ENCODE data around the gene HEXIM1. TPM values are rescaled to one million over a fixed set of nuclear protein-coding genes. Genes with fewer than 3 reads are reported as not detected.
A peak's percentile ranks its signal among the peaks of the same experiment; 100 is the strongest.

The HEXIM1 gene
- total RNA-seq, 1 experiment from 2014 or later = 20.3 TPM

DNA sequence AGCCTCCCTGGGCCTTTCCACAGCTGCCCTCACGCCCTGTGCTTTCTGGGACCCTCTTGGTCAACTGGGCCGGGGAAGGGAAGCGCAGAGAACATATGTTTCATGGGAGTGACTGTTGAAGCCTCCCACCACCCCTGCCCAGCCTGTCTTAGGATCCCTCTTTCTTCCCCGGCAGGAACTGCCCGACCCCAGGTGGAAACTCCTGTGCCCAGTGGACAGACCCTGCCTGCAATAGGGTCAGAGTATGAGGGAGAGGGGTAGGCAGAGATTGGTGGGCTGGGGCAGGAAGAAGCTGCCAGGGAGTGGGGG lies 23.9 kb downstream of the HEXIM1 start:
- H3K4me3 ChIP-seq = peak overlapping the region; percentile 58

DNA sequence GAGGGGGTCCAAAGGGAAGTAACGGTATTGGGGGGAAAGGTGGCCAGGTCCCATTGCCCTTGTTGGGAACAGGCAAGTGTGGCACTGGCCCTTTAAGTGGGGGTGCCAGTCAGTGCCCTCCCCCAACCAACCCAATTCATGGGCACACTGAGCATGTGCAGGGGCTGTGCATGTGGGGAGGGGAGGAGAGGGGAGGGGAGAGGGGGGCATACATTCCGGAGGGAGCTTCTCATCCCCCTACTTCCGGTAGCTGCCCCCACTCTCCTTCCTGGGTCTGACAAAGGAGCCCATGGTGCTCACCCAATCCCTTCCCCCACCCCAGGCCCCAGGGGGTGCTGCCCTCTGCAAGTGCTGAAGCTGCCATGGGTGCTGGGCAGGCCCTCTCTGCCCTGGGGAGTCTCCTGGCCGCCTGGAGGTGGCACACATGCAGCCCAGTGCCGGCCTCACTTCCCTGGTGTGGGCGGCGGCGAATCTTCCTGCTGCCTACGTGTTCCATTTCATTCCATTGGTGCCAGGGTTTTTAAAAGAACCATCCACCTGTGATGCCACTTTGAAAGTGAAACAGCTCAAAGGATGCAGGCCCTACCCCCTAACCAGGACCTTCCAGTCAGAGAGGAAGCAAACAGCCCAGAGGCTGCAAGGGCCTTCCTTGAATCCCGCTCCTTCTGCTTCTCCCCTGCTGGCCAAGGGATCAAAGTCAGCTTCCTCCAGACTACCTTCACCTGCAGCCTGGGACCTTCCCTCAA lies 24.4 kb downstream of the HEXIM1 start:
- Histone ChIP-seq H3K9me3 (no peaks in the 10 kb centered on the region), H3K4me3 (peak overlapping the region; percentile 58), H3K27me3 (no peaks in the 10 kb centered on the region), H3K36me3 (0 out of 2 replicates have a peak, but pooled peaks cover 4% of the 10 kb centered on the region)
- DNase-seq = peak; percentile 99

More for the DNA sequence above, 23.9 kb downstream of the HEXIM1 start:
- Histone ChIP-seq H3K9me3 (no peaks in the 10 kb centered on the region), H3K36me3 (0 out of 2 replicates have a peak, but pooled peaks cover 4% of the 10 kb centered on the region), H3K27me3 (no peaks in the 10 kb centered on the region)
- DNase-seq = no peak

DNA sequence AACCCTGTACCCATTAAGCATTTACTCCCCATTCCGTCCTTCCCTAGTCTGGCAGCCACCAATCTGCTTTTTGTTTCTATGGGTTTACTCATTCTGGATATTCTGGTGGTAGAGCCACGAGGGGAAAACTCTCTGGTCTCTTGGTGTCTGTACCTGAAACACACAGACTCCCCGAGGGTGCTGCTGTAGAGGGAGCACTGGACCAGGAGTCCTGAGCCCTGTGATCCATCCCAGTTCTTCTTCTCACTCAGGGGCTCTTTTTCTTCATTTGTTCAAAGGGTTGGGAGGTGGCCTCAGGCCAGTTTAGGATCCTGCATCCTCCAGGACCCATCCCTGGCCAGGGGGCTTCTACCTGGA lies 27.5 kb downstream of the HEXIM1 start:
- H3K36me3 ChIP-seq = no peaks in the 10 kb centered on the region
- H3K27me3 ChIP-seq = no peaks in the 10 kb centered on the region
- H3K4me3 ChIP-seq = no peak overlapping the region
- H3K9me3 ChIP-seq = no peaks in the 10 kb centered on the region
- no peak for DNase-seq

DNA sequence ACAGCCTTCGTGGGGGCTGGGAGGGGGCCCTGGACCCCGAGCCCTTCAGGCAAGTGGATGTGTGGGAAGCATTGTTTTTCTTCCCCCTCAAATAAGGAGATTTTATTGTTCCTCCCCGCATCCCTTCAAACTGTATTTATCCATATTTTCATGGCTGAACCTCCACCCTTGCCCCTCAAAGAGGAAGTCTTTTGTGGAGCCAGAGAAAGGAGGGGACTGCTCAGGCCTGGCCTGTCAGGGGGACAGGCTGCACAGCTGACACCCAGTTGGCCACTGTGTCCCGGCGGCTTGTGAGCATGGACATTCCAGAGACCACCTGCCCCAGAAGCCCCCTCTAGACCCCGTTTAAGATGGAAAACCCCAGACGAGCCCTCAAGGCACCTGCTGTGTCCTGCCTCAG lies 29.3 kb downstream of the HEXIM1 start:
- Histone ChIP-seq H3K36me3 (no peaks in the 10 kb centered on the region), H3K27me3 (no peaks in the 10 kb centered on the region), H3K9me3 (no peaks in the 10 kb centered on the region), H3K4me3 (no peak overlapping the region)
- no peak for DNase-seq

DNA sequence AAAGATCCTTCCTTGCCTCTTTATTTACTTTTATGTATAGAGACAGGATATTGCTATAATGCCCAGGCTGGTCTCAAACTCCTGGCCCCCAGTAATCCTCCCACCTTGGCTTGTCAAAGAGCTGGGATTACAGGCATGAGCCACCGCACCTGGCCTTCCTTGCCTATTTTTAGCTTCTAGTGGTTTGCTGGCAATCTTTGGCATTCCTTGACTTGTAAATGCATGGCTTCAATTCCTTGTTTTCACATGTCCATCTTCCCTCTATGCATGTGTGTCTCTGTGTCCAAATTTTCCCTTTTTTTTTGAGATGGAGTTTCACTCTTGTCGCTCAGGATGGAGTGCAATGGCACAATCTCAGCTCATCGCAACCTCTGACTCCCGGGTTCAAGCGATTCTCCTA lies 35.9 kb downstream of the HEXIM1 start:
- Histone ChIP-seq H3K27me3 (no peaks in the 10 kb centered on the region), H3K9me3 (no peaks in the 10 kb centered on the region), H3K4me3 (no peak overlapping the region), H3K36me3 (no peaks in the 10 kb centered on the region)
- no peak for DNase-seq

DNA sequence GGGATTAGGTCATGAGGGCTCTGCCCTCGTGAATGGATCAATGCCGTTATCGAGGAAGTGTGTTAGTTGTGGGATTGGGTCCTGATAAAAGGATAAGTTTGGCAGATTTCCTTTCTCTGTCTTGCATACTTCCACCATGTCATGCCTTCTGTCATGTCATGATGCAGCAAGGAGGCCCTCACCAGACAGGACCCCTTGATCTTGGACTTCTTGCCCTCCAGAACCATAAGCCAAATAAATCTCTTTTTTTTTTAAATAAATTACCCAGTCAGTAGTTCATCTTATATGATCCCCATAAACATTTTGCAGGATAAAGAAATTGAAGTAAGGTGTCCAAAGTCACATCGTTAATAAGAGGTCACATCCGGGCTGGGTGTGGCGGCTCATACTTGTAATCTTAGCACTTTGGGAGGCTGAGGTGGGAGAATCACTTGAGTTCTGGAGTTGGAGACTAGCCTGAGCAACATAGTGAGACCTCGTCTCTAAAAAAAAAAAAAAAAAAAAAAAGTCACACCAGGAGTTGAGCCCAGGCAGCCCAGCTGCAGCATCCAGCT lies 38.6 kb downstream of the HEXIM1 start:
- no peaks in the 10 kb centered on the region for H3K27me3 ChIP-seq
- DNase-seq = no peak
- no peaks in the 10 kb centered on the region for H3K9me3 ChIP-seq
- H3K36me3 ChIP-seq = no peaks in the 10 kb centered on the region
- no peak overlapping the region for H3K4me3 ChIP-seq

DNA sequence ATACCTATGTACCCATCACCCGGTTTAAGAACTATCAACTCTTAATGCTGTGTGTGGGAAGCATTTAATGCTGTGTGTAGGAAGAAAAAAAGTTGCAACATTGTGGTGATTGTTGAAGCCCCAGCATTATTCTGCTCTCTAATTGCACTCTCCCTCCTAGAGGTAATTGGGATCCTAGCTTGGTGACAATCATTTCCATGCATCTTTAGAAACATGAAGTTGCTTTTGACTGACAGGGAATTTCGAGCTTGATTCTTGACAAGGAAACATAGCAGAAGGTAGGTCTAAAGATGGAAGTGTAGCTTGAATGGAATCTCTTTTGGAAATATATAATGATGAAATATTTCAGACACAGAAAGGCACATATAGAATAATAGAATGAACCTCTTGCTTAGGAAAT lies 40.7 kb downstream of the HEXIM1 start:
- no peak overlapping the region for H3K4me3 ChIP-seq
- no peaks in the 10 kb centered on the region for H3K9me3 ChIP-seq
- DNase-seq = no peak
- H3K36me3 ChIP-seq = no peaks in the 10 kb centered on the region
- H3K27me3 ChIP-seq = no peaks in the 10 kb centered on the region

DNA sequence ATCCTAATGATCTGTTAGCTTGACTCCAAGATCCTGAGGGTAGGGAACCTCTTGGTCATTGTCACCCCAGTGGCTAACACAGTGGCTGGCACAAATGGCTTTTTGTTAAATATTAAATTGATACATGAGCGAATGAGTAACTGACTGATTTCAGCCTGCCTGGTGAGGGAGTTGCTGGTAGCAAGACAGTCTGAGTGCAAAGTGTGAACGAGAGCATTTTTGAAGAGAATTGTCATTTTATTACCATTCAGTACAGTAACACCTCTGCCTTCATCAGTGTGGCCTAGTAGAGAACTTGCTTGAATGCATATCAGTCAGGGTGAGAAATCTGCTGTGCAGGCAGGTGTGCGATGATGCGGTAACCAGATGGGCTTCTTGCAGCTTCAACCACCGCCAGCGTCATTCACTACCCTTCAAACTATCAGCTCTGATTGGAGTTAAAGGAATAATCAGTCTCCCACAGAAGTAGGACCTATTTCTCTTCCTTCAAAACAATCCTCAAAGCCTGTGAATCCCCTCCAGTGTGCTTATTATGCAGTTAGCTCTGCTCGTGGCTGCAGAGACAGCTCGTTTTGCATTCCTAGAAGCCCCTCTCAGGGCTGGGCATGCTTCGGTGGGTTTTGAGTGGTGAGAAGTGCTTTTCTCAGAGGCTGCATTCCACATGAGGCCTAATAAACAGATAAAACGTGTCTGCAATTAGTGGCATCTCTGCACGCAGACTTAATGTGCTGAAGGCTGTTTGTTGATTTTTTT lies 42.4 kb downstream of the HEXIM1 start:
- Histone ChIP-seq H3K36me3 (no peaks in the 10 kb centered on the region), H3K27me3 (no peaks in the 10 kb centered on the region), H3K4me3 (no peak overlapping the region), H3K9me3 (no peaks in the 10 kb centered on the region)
- no peak for DNase-seq

DNA sequence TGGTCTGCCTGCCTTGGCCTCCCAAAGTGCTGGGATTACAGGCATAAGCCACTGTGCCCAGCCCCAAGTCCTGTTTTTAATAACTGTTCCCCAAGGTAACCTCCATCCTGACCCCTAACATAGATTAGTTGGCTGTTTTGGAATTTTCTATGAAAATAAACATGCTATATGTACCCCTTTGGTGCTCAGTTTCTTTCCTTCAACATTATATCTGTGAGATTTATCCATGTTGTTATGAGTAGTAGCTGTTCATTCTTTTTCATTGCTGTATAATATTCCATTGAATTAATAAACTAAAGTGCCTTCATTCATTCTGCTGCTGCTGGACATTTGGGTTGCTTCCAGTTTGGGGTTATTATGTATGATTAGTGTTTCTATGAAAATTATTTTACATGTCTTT lies 47.1 kb downstream of the HEXIM1 start:
- no peak for DNase-seq
- no peaks in the 10 kb centered on the region for H3K36me3 ChIP-seq
- H3K27me3 ChIP-seq = no peaks in the 10 kb centered on the region
- H3K4me3 ChIP-seq = no peak overlapping the region
- no peaks in the 10 kb centered on the region for H3K9me3 ChIP-seq

DNA sequence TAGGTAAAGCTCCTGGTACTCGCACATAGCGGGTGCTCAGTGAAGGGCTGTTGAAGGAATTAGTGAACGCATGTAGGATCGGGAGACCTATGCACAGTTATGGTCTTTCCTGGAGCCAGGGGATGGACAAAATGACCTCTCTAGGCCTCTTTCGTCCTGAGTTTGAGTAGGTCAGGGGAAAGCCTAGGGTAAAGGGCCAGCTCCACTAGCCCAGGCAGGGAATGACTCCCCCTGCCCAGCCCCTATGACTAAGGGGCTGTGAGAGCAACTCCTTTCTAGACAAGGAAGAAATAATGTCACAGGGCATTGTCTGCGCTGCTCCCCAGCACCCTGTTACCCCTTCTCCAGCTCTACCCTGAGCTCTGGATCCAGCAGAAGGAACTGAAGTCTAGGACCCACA lies 48.8 kb downstream of the HEXIM1 start:
- no peaks in the 10 kb centered on the region for H3K27me3 ChIP-seq
- no peak overlapping the region for H3K4me3 ChIP-seq
- no peak for DNase-seq
- H3K36me3 ChIP-seq = no peaks in the 10 kb centered on the region
- H3K9me3 ChIP-seq = no peaks in the 10 kb centered on the region

DNA sequence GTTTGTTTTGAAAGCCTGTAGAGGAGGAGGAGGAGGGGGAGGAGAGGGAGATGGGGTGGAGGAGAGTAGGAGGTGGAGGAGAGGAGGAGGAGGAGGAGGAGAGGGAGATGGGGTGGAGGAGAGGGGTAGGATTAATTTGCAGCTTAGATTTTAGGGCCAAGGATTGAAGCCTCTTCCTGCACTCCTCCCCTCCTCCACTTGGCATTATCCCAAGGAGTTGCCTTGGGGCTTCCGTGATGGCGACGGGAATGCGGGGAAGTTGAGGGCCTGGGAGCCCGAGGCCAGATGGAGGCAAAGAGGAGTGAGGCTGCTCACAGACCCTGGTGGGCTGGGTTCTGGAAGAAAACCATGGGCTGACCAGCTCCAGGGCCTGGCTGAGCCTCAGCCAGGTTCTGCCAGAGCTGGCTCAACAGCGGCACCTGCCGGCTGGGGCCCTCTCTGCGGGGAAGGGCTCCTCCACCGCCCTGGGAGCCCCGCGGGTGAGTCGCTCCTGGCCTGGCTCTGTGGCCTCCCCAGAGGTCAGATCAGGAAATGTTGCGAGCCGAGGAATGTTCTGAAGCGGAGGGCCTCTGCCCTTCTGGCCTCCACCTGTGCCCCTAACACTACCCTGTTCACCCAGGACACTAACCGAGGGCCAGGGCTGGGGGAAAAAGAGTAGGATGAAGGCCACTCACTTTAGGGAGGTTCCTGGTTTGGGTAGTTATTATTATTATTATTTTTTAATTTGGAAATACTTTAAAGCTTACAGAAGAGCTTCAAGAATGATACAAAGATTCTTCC lies 49.5 kb downstream of the HEXIM1 start:
- Histone ChIP-seq H3K27me3 (no peaks in the 10 kb centered on the region), H3K36me3 (no peaks in the 10 kb centered on the region), H3K9me3 (no peaks in the 10 kb centered on the region), H3K4me3 (no peak overlapping the region)
- peak; percentile 94 for DNase-seq

DNA sequence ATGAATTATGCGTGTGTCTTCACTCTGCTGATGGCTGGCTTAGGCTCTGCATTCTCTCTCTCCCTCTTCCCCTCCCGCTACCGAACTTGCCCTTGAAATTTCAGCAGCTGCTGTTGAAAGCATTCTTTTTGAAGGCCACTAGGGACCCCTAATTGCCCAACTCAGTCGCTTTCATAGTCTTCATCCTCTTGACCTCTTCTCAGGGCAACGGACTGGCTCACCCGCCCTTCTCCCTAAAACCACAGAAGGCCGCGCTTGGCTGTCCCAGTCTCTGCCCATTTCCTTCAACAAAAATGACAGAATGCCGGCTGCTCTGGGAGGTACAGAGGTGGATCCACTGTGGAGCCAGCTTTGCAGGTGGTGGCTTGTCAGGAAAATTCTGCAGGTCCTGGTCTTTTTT lies 52.4 kb downstream of the HEXIM1 start:
- DNase-seq = no peak
- Histone ChIP-seq H3K4me3 (no peak overlapping the region), H3K9me3 (no peaks in the 10 kb centered on the region), H3K27me3 (no peaks in the 10 kb centered on the region), H3K36me3 (no peaks in the 10 kb centered on the region)

DNA sequence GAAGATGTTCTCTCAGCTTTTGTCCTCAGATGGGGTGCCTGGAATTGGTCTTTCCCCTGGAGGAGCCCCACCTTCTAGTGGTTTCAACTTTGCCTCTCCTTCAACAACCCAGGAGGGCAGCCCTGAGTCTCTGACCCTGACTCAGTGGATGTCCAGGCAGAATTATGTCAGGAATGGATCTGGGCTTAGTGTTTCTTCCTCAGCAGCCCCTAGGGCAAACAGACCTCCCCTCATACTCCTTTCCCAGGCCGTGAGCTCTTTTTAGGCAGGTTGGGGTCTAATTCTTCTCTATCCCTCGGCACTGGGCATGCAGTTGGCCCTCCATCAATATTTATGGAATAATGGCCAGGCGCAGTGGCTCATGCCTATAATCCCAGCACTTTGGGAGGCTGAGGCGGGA lies 53.2 kb downstream of the HEXIM1 start:
- DNase-seq = no peak
- H3K9me3 ChIP-seq = no peaks in the 10 kb centered on the region
- H3K27me3 ChIP-seq = no peaks in the 10 kb centered on the region
- H3K4me3 ChIP-seq = no peak overlapping the region
- no peaks in the 10 kb centered on the region for H3K36me3 ChIP-seq

Other genes starting within 250 kb of the HEXIM1 start
- 156 and 179 TPM in 2 replicates for gene EFTUD2, start 249.0 kb upstream of the HEXIM1 start, total RNA-seq (2014; rRNA removed; shearing (Covaris generic); ENCODE audit: low replicate concordance)
- 5.0 TPM in 1 of 2 replicates, not detected in the other for gene GFAP, start 233.0 kb upstream of the HEXIM1 start, total RNA-seq (2014; rRNA removed; shearing (Covaris generic); ENCODE audit: low replicate concordance)
- gene KIF18B, start 200.7 kb upstream of the HEXIM1 start, total RNA-seq (2014; rRNA removed; shearing (Covaris generic); ENCODE audit: low replicate concordance) = 10.9 and 21.6 TPM in 2 replicates
- 6.1 and 7.9 TPM in 2 replicates for gene C1QL1, start 180.2 kb upstream of the HEXIM1 start, total RNA-seq (2014; rRNA removed; shearing (Covaris generic); ENCODE audit: low replicate concordance)
- 20.7 and 24.1 TPM in 2 replicates for gene DCAKD, start 96.8 kb upstream of the HEXIM1 start, total RNA-seq (2014; rRNA removed; shearing (Covaris generic); ENCODE audit: low replicate concordance)
- 103 and 154 TPM in 2 replicates for gene NMT1, start 87.2 kb upstream of the HEXIM1 start, total RNA-seq (2014; rRNA removed; shearing (Covaris generic); ENCODE audit: low replicate concordance)
- 9.4 and 13.3 TPM in 2 replicates for gene PLCD3, start 16.0 kb upstream of the HEXIM1 start, total RNA-seq (2014; rRNA removed; shearing (Covaris generic); ENCODE audit: low replicate concordance)
- gene ACBD4, start 12.8 kb upstream of the HEXIM1 start, total RNA-seq (2014; rRNA removed; shearing (Covaris generic); ENCODE audit: low replicate concordance) = 2.7 and 5.0 TPM in 2 replicates
- gene HEXIM2, start 13.4 kb downstream of the HEXIM1 start, total RNA-seq (2014; rRNA removed; shearing (Covaris generic); ENCODE audit: low replicate concordance) = 20.6 and 34.3 TPM in 2 replicates
- gene FMNL1, start 73.4 kb downstream of the HEXIM1 start, total RNA-seq (2014; rRNA removed; shearing (Covaris generic); ENCODE audit: low replicate concordance) = 4.3 and 9.0 TPM in 2 replicates
- gene SPATA32, start 113.6 kb downstream of the HEXIM1 start, total RNA-seq (2014; rRNA removed; shearing (Covaris generic); ENCODE audit: low replicate concordance) = not detected in 2 replicates
- gene MAP3K14, start 168.5 kb downstream of the HEXIM1 start, total RNA-seq (2014; rRNA removed; shearing (Covaris generic); ENCODE audit: low replicate concordance) = 13.4 and 18.7 TPM in 2 replicates

All from MG63 (cell line).